Dendritic cell treated with granulocyte-macrophage colony-stimulating factor and Interleukin-4, amounts not matched to agents 40 ng/mL and 50 ng/mL, for 4 days (primary cell): ENCODE results near the gene UQCRHL.
"Not testable (repeated sequence)": the region's sequence is repeated elsewhere in the genome, so short reads cannot be mapped to it uniquely, and the experiment has no call there.

Experiments
- H3K27ac Mint-ChIP-seq: one replicate; pipeline ENCODE4 v1.8.0; 2022; ENCODE audit warnings: mild to moderate bottlenecking, mixed read lengths
- H3K27me3 Mint-ChIP-seq: one replicate; pipeline ENCODE4 v1.8.0; 2022; ENCODE audit warnings: mild to moderate bottlenecking, mixed read lengths
- H3K36me3 Mint-ChIP-seq: one replicate; pipeline ENCODE4 v1.8.0; 2022; ENCODE audit warnings: low read depth, mixed read lengths
- H3K4me1 Mint-ChIP-seq: one replicate; pipeline ENCODE4 v1.8.0; 2022; ENCODE audit warnings: low read depth, mixed read lengths
- H3K4me3 Mint-ChIP-seq: one replicate; pipeline ENCODE4 v1.8.0; 2022; ENCODE audit warnings: mild to moderate bottlenecking, moderate library complexity, mixed read lengths
- H3K9me3 Mint-ChIP-seq: one replicate; pipeline ENCODE4 v1.8.0; 2022; ENCODE audit warnings: mixed read lengths
- intact Hi-C: fragments of 100-400 bp; cut with micrococcal nuclease; formaldehyde crosslinking; loops from one replicate; pipeline ENCODE4 v1.15.0; 2022

The UQCRHL gene

DNA sequence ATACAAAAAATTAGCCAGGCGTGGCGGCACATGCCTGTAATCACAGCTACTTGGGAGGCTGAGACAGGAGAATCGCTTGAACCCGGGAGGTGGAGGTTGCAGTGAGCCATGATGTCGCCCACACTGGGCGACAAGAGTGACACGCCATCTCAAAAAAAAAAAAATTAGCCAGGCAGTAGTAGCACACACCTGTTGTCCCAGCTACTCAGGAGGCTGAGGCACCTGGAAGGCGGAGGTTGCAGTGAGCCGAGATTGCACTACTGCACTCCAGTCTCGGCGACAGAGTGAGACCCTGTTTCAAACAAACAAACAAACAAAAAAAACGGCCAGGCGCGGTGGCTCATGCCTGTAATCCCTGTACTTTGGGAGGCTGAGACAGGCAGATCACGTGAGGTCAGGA lies 20.1 kb upstream of the UQCRHL start:
- H3K9me3 Mint-ChIP-seq, H3K27ac Mint-ChIP-seq, intact Hi-C loops, H3K36me3 Mint-ChIP-seq, H3K27me3 Mint-ChIP-seq, H3K4me3 Mint-ChIP-seq: not testable (repeated sequence)
- peaks cover 33% of the 10 kb centered on the region for H3K4me1 Mint-ChIP-seq

DNA sequence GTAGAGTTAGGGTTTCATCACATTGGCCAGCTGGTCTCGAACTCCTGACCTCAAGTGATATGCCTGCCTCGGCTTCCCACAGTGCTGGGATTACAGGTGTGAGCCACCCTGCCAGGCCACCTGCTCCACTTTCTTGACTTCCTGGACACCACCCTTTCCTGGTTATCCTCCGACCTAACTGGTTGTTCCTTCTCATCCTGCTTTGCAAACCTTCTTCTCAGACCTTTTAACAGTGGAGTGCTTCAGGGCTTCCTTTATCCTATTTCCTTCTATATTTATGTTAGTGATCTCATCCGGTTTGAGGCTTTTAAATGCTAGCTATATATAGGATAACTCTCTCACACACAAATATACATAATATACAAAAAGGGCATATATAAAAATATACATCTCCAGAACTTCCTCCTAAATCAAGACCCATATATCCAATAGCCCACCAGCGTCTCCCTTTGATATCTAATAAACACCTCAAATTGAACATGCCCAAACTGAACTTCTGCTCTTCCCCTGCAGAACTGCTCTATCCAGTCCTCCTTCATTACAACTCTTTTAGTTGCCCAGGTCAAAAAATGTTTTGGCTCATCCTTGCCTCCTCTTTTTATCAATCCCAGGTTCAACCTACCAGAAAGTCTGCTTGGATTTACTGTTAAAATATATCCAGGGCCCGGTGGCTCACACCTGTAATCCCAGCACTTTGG lies 19.5 kb upstream of the UQCRHL start:
- no peak overlapping the region for H3K27ac Mint-ChIP-seq
- no peaks in the 10 kb centered on the region for H3K9me3 Mint-ChIP-seq
- peaks cover 27% of the 10 kb centered on the region for H3K4me1 Mint-ChIP-seq
- H3K4me3 Mint-ChIP-seq: no peak overlapping the region
- intact Hi-C loops: no loop called here
- H3K36me3 Mint-ChIP-seq: peaks cover 4% of the 10 kb centered on the region
- no peaks in the 10 kb centered on the region for H3K27me3 Mint-ChIP-seq

DNA sequence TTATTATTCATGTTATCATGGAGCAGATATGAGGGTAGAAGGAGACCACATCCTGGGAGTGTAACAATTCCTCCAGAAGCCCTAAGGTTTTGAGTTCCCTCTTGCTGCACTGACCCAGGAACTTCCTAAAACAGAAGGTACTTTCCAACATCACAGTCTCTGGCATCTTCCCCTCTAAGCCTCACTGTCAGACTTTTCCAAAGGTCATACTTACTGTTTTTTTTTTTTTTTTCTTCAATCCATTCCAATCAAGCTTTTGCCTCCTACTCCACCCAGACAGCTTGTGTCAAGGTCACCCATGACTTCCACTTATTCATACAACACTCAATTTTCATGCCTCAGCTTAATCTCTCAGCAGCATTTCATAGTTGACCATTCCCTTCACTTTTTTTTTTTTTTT lies 18.4 kb upstream of the UQCRHL start:
- Mint-ChIP-seq H3K27ac (no peak overlapping the region), H3K36me3 (no peaks in the 10 kb centered on the region), H3K9me3 (no peaks in the 10 kb centered on the region), H3K4me3 (no peak overlapping the region), H3K27me3 (no peaks in the 10 kb centered on the region), H3K4me1 (peaks cover 19% of the 10 kb centered on the region)
- intact Hi-C loops: no loop called here

DNA sequence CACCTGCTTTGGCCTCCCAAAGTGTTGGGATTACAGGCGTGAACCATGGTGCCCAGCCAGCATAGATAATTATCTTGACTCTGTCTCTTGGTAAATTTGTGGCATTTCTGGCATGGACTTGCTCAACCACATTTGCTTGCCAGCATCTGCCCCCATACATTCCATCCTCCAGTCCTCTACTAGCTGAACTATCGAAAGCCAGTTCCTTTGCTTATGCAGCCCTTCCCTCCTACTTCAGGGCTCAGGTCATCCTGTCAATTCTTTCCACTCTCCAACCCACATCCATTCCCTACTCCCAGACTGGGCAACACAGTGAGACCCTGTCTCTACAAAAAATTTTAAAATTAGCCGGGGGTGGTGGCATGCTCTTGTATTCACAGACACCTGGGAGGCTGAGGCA lies 13.0 kb upstream of the UQCRHL start:
- no peaks in the 10 kb centered on the region for H3K36me3 Mint-ChIP-seq

DNA sequence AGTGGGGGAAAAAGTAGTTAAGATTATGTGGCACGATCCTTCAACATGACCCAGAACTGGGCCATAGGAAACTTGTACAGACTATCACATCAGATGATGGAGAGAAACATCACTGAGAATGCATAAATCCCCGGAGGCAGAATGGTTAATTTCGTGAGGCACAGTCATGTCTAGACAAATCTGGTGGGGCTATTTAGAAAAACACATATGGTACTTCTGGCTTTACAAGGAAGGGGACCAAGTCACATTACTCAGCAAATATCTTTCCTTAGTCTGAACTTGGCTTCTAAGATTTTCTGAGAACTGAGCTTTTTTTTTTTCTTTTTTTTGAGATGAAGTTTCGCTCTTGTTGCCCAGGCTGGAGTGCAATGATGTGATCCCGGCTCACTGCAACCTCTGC lies 9.2 kb upstream of the UQCRHL start:
- Mint-ChIP-seq H3K9me3 (no peaks in the 10 kb centered on the region), H3K27ac (peak overlapping the region; percentile 18), H3K36me3 (no peaks in the 10 kb centered on the region), H3K4me1 (peaks cover 8% of the 10 kb centered on the region), H3K4me3 (no peak overlapping the region), H3K27me3 (no peaks in the 10 kb centered on the region)
- intact Hi-C loops: loop anchor here (5.0 to 10.0 kb wide), 2 partner anchors 36 to 88 kb away; no protein-coding TSS in a partner anchor

More for the DNA sequence above, 13.0 kb upstream of the UQCRHL start:
- H3K4me1 Mint-ChIP-seq: peaks cover 8% of the 10 kb centered on the region
- intact Hi-C loops: no loop called here
- H3K9me3 Mint-ChIP-seq: no peaks in the 10 kb centered on the region
- H3K27ac Mint-ChIP-seq: no peak overlapping the region
- no peaks in the 10 kb centered on the region for H3K27me3 Mint-ChIP-seq
- no peak overlapping the region for H3K4me3 Mint-ChIP-seq

DNA sequence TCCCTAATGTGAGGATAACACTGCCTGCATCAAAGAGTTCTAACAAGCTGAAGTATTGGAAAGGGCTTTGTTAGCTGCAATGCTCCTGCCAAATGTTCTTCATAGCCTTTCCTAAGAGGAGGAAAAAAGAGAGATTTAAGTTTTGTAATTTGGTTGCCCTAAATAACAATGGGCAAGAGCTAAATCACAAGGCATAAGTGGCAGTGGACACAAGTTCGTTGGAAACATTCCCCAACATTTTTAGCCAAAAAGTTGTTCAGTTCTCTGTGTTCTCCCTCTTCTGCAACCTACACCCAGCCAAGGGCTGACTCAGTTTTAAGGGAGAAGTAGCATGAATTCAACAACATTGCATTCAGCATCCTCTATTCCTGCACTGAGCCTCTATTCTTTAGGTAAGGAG lies 2.6 kb upstream of the UQCRHL start:
- intact Hi-C loops: loop anchor here (10.0 kb wide), 1 partner anchor 95 kb away; no protein-coding TSS in a partner anchor
- Mint-ChIP-seq H3K4me1 (no peaks in the 10 kb centered on the region), H3K4me3 (no peak overlapping the region), H3K9me3 (no peaks in the 10 kb centered on the region), H3K27me3 (peaks cover 4% of the 10 kb centered on the region), H3K36me3 (no peaks in the 10 kb centered on the region), H3K27ac (no peak overlapping the region)

DNA sequence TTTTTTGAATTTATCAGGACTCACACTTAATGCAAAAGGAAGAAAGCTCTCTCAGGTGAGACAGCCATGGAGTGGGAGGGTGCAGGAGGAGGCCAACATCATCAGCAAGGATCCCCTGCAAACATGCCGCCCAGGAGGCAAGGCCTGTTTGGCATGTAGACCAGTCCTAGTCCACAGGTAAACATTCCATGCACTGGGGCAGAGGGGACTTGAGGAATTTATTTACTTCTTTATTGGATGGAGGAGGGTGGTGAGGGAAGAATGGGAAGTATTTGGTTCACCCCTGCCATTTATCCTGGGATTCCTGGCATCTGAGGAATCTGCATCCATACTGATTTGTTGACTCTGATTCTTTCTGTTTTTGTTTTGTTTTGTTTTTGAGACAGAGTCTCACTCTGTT lies 1.5 kb upstream of the UQCRHL start:
- H3K4me1 Mint-ChIP-seq: no peaks in the 10 kb centered on the region
- no peak overlapping the region for H3K4me3 Mint-ChIP-seq
- no peaks in the 10 kb centered on the region for H3K36me3 Mint-ChIP-seq
- peaks cover 11% of the 10 kb centered on the region for H3K27me3 Mint-ChIP-seq
- H3K27ac Mint-ChIP-seq: no peak overlapping the region
- no peaks in the 10 kb centered on the region for H3K9me3 Mint-ChIP-seq
- intact Hi-C loops: no loop called here

DNA sequence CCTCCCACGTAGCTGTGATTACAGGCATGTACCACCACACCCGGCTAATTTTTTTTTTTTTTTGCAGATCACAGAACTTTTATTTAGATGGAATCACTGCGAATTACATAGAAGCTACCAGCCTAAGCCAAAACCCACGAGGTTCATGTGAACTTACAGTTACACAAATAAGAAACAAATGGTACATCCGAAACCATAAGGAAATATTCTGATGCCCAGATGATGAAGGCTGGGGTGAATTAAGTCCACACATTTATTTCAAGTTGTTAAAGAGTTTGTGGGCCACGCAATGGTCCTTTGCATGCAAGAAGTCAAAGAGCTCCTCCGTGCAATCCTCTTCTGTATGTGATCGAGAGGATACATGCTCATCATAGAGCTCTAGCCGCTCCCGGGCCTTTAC lies 328 bp downstream of the UQCRHL start:
- intact Hi-C loops: no loop called here
- Mint-ChIP-seq H3K9me3 (no peaks in the 10 kb centered on the region), H3K4me3 (no peak overlapping the region), H3K27me3 (peaks cover 26% of the 10 kb centered on the region), H3K36me3 (no peaks in the 10 kb centered on the region), H3K4me1 (no peaks in the 10 kb centered on the region), H3K27ac (no peak overlapping the region)

DNA sequence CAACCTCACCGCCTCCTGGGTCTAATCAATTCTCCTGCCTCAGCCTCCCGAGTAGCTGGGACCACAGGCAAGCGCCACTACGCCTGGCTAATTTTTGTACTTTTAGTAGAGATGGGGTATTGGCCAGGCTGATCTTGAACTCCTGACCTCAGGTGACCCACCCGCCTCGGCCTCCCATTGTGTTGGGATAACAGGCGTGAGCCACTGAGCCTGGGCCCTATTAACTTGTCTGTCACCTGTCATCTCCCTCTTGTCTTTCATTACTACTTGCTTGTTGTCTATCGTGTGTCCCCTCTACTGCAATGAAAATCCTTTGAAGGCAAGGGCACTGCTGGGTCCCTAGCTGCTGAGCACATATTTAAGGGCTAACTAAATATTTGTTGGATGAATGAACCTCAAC lies 3.4 kb downstream of the UQCRHL start:
- peaks cover 13% of the 10 kb centered on the region for H3K4me1 Mint-ChIP-seq
- no peaks in the 10 kb centered on the region for H3K36me3 Mint-ChIP-seq
- intact Hi-C loops: no loop called here
- H3K9me3 Mint-ChIP-seq: no peaks in the 10 kb centered on the region
- no peak overlapping the region for H3K4me3 Mint-ChIP-seq
- H3K27ac Mint-ChIP-seq: no peak overlapping the region
- peaks cover 47% of the 10 kb centered on the region for H3K27me3 Mint-ChIP-seq

DNA sequence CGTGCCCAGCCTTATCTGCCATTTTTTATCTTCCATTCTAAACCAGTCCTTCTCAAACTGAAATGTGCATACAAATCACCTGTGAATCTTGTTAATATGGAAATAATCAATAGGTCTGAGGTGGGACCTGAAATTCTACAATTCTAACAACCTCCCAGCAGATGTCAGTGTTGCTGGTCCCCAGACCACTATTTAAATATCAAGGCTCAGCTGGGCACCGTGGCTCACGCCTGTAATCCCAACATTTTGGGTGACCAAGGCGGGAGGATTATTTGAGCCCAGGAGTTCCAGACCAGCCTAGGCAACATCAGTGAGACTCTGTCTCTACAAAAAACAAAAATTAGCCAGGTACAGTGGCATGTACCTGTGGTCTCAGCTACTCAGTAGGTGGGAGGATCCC lies 4.1 kb downstream of the UQCRHL start:
- Mint-ChIP-seq H3K4me3 (no peak overlapping the region), H3K36me3 (no peaks in the 10 kb centered on the region), H3K4me1 (peaks cover 13% of the 10 kb centered on the region), H3K27me3 (peaks cover 47% of the 10 kb centered on the region), H3K9me3 (no peaks in the 10 kb centered on the region), H3K27ac (no peak overlapping the region)
- intact Hi-C loops: no loop called here

DNA sequence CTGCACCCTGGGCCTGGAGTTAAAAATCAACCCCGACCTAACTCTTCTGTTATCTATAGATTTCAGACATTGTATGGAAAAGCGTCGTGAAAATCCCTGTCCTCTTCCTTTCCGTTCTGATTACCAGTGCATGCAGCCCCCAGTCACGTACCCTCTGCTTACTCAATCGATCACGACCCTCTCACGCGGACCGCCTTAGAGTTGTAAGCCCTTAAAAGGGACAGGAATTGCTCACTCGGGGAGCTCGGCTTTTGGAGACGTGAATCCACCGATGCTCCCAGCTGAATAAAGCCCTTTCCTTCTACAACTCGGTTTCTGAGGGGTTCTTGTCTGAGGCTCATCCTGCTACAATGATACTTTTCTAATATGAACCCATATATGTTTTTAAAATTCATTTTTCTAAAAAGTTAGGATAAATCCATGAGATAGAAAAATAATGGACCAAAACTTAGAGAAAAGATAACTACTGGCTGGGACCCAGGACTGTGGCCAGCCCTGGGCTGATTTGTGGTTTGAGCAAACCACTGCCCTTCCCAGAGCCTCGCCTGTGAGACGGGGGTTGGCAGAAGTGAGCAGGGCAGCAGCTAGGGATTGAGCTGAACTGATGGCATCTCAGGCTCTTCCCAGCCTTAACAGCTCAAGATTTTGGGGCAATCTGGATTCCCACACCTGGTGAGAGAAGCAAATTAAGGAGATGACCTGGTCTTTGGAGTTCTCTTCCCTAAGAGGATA lies 5.0 kb downstream of the UQCRHL start:
- intact Hi-C loops: no loop called here
- Mint-ChIP-seq H3K9me3 (no peaks in the 10 kb centered on the region), H3K36me3 (no peaks in the 10 kb centered on the region), H3K27me3 (peaks cover 50% of the 10 kb centered on the region), H3K4me1 (peaks cover 13% of the 10 kb centered on the region), H3K27ac (no peak overlapping the region), H3K4me3 (no peak overlapping the region)

DNA sequence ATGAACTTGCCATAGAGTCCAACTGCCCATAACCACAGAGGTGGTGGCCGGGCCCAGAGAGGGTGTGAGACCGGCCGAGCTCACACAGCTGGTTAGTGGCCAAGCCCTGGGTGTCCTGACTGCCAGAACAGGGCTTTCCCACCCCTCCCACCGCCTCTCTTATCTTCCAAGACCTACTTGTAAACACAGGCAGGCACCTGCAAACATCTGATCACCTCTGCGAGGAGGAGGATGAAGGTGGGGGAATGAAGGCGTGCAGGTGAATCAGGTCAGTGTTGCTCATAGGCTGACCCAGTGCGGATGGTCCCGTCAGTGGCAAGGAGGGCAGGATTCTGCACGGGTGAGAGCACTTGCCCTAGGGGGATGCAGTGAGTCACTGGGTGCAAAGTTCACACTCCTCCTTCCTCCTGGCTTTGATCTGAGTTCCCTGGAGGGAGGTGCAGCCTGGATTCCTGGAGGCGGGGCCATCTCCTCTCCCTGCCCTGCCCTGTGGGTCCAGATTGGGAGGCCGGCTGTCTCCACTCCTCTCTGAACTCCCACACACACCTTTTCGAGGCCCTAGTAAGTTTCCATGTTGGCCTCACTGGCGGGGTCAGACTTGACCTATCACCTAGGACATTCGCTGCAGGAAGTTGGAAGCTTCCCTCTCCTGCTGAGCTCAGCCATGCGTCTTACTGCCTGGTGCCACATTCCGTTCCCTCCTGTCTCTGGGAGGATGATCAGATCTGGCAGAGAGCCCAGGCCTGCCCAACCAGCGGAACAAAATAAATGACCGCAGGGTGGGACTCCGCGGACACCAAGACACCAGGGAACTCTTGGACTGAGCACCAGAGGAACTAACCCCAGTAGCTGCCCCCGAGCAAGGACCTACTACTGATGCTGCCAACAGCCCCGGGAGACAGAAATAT lies 7.3 kb downstream of the UQCRHL start:
- H3K9me3 Mint-ChIP-seq: no peaks in the 10 kb centered on the region
- no peak overlapping the region for H3K4me3 Mint-ChIP-seq
- peaks cover 13% of the 10 kb centered on the region for H3K4me1 Mint-ChIP-seq
- no peak overlapping the region for H3K27ac Mint-ChIP-seq
- intact Hi-C loops: no loop called here
- H3K27me3 Mint-ChIP-seq: peaks cover 52% of the 10 kb centered on the region
- no peaks in the 10 kb centered on the region for H3K36me3 Mint-ChIP-seq

DNA sequence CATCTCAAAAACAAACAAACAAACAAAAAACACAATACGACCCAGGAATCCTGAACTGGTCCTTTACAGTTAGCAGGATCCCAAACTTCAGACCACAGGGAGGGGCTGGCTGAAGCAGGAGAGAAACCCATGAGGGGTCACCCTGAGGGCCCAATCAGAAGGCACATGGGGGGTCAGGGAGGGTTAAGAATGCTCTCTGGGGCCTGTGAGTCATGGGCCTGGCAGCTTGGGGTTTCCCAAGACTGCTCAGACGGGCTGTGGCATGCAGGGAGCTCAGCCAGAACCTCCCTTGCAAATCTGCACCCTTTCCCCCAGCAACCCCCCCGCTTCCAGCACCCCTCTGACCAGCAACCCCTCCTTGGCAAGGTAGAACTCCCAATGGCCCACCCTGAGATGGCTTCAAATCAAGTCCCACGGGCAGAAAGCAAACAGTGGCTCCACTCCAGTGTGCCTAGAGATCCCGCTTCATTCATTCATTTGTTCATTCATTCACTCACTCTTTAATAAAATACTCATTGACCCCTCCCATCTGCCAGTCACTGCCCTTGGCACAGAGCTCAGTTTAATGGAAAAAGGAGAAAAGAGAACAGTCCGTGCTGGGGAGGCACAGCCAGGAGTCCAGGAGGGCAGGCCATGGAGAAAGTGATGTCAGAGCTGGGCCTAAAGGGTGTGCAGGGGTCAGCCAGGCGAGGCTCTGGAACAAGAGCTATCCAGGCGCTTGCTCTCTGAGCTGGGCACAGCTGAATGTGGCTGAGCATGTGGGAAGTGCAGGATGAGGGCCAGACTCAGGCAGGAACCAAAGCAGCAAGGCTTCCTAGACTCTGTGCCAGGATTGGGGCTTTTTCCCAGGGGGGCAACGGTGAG lies 8.2 kb downstream of the UQCRHL start:
- H3K27me3 Mint-ChIP-seq: peaks cover 47% of the 10 kb centered on the region
- H3K27ac Mint-ChIP-seq: no peak overlapping the region
- peaks cover 13% of the 10 kb centered on the region for H3K4me1 Mint-ChIP-seq
- intact Hi-C loops: no loop called here
- no peak overlapping the region for H3K4me3 Mint-ChIP-seq
- no peaks in the 10 kb centered on the region for H3K36me3 Mint-ChIP-seq
- H3K9me3 Mint-ChIP-seq: no peaks in the 10 kb centered on the region
